ENCODE results near the gene CIC. TPM values are rescaled to one million over a fixed set of nuclear protein-coding genes. Genes with fewer than 3 reads are reported as not detected.

Gene CIC
- total RNA-seq, 2 donors from 2014 or later, result 40.5 to 61.0 TPM

GRCh38 chr19:42230571-42230970 is 38.5 kb upstream of the CIC start:
- Histone ChIP-seq H3K27ac (no peak overlapping the region), H3K36me3 (replicated peaks in 1 of 2; ENCODE audit: insufficient read depth in 1 of 2, low read depth in 2 of 2) (peaks cover 11 to 14% of the 10 kb centered on the region in 2 donors), H3K4me3 (no peak overlapping the region), H3K27me3 (no peaks in the 10 kb centered on the region), H3K4me1 (no peaks in the 10 kb centered on the region), H3K9me3 (no peaks in the 10 kb centered on the region)
- intact Hi-C loops (cut with DNase I), result no loop called here
- TF ChIP-seq POLR2A (IDR thresholded peaks at IDR 0.05) (no peak), CTCF (IDR thresholded peaks at IDR 0.05) (no peak)
- DNase-seq, result no peak
- no peak for ATAC-seq
- 74 to 82% methylated on average over 4 of the region's 4 CpGs for WGBS, 2 donors

- no peak for DNase-seq
- WGBS, 2 donors, result 90 to 94% methylated on average over 6 to 9 of the region's 10 CpGs
- no peaks in the 10 kb centered on the region for H3K4me1 ChIP-seq
- no peaks in the 10 kb centered on the region for H3K9me3 ChIP-seq
- no peak overlapping the region for H3K27ac ChIP-seq
- ATAC-seq, result no peak
- peaks cover 11 to 15% of the 10 kb centered on the region in 2 donors for H3K36me3 ChIP-seq (replicated peaks in 1 of 2; ENCODE audit: insufficient read depth in 1 of 2, low read depth in 2 of 2)
- no peak overlapping the region for H3K4me3 ChIP-seq
- no peaks in the 10 kb centered on the region for H3K27me3 ChIP-seq
- TF ChIP-seq CTCF (IDR thresholded peaks at IDR 0.05) (no peak), POLR2A (IDR thresholded peaks at IDR 0.05) (no peak)
- intact Hi-C loops (cut with DNase I), result no loop called here
These were observed 36.6 kb upstream of the CIC start for GRCh38 chr19:42232435-42232834.

- ATAC-seq, result no peak
- TF ChIP-seq CTCF (IDR thresholded peaks at IDR 0.05) (no peak), POLR2A (IDR thresholded peaks at IDR 0.05) (no peak)
- H3K9me3 ChIP-seq, result no peaks in the 10 kb centered on the region
- no peak overlapping the region for H3K4me3 ChIP-seq
- H3K36me3 ChIP-seq (replicated peaks in 1 of 2; ENCODE audit: insufficient read depth in 1 of 2, low read depth in 2 of 2), result peaks cover 11 to 15% of the 10 kb centered on the region in 2 donors
- WGBS, 2 donors, result 68% methylated on average over 7 of the region's 7 CpGs; no CpG with 5 or more reads in 1 of the 2 donors
- no peaks in the 10 kb centered on the region for H3K4me1 ChIP-seq
- no peaks in the 10 kb centered on the region for H3K27me3 ChIP-seq
- no peak for DNase-seq
- intact Hi-C loops (cut with DNase I), result no loop called here
- no peak overlapping the region for H3K27ac ChIP-seq
These were observed 35.9 kb upstream of the CIC start for GRCh38 chr19:42233106-42233505.

GRCh38 chr19:42233678-42234292 is 35.3 kb upstream of the CIC start:
- TF ChIP-seq CTCF (IDR thresholded peaks at IDR 0.05) (no peak), POLR2A (IDR thresholded peaks at IDR 0.05) (no peak)
- Histone ChIP-seq H3K36me3 (replicated peaks in 1 of 2; ENCODE audit: insufficient read depth in 1 of 2, low read depth in 2 of 2) (peaks cover 11 to 15% of the 10 kb centered on the region in 2 donors), H3K9me3 (no peaks in the 10 kb centered on the region), H3K27me3 (no peaks in the 10 kb centered on the region), H3K27ac (no peak overlapping the region), H3K4me1 (no peaks in the 10 kb centered on the region), H3K4me3 (no peak overlapping the region)
- 81 to 94% methylated on average over 6 of the region's 6 CpGs for WGBS, 2 donors
- DNase-seq (no peak), ATAC-seq (no peak)
- intact Hi-C loops (cut with DNase I), result no loop called here

GRCh38 chr19:42234364-42234763 is 34.7 kb upstream of the CIC start:
- Histone ChIP-seq H3K36me3 (replicated peaks in 1 of 2; ENCODE audit: insufficient read depth in 1 of 2, low read depth in 2 of 2) (peaks cover 11 to 15% of the 10 kb centered on the region in 2 donors), H3K4me1 (peaks cover 2% of the 10 kb centered on the region), H3K27me3 (no peaks in the 10 kb centered on the region), H3K4me3 (no peak overlapping the region), H3K27ac (no peak overlapping the region), H3K9me3 (no peaks in the 10 kb centered on the region)
- intact Hi-C loops (cut with DNase I), result no loop called here
- WGBS, 2 donors, result 88 to 91% methylated on average over 7 to 11 of the region's 11 CpGs
- ATAC-seq (no peak), DNase-seq (no peak)
- TF ChIP-seq POLR2A (IDR thresholded peaks at IDR 0.05) (no peak), CTCF (IDR thresholded peaks at IDR 0.05) (no peak)

Data from body of pancreas (tissue), 4 donors.